Esophagus squamous epithelium (tissue), 4 donors: ENCODE data around the gene ITPRIP.

Source experiments
- CTCF ChIP-seq, 6 experiments: fragments of 450-650 bp in 4 of 6; fragments of 200-600 bp in 2 of 6; sonication (generic) in 2 of 6; IDR thresholded peaks; one replicate each; pipeline ENCODE4 v1.5.1; 2016 to 2019; ENCODE audit warnings: antibody characterized with exemption in 6 of 6, mild to moderate bottlenecking in 4 of 6, moderate library complexity in 4 of 6
- POLR2A ChIP-seq, 4 donors: fragments of 450-650 bp; IDR thresholded peaks; one replicate each; pipeline ENCODE4 v1.6.1; 2017; ENCODE audit warnings: antibody characterized with exemption in 4 of 4, mild to moderate bottlenecking in 4 of 4, moderate library complexity in 3 of 4

GRCh38 chr10:104345941-104346340 is 7.7 kb upstream of the ITPRIP start:
- TF ChIP-seq POLR2A (IDR thresholded peaks at IDR 0.05) = no peak
- TF ChIP-seq CTCF (IDR thresholded peaks at IDR 0.05) = no peak
